Fibroblast of lung (primary cell): ENCODE measurements around the gene UBE3C.

Experiments used
- CTCF ChIP-seq, 2 donors: IDR thresholded peaks in 1 of 2; conservative IDR thresholded peaks in 1 of 2; 1 replicate in 1 of 2; 2 replicates in 1 of 2; pipeline ENCODE4 v1.5.1; 2011 to 2012; ENCODE audit warnings: low read length in 2 of 2, control low read depth in 1 of 2, inconsistent platforms in 1 of 2, low read depth in 1 of 2, mild to moderate bottlenecking in 1 of 2
- EZH2 ChIP-seq: IDR thresholded peaks from 2 replicates; pipeline ENCODE4 v1.5.1; 2012; ENCODE audit warnings: low read length, control low read depth, mild to moderate bottlenecking; ENCODE audit errors: missing control alignments

GRCh38 chr7:157117796-157118195 lies 20.9 kb upstream of the UBE3C start:
- TF ChIP-seq CTCF (conservative IDR thresholded peaks at IDR 0.05 in 1 of 2, IDR thresholded peaks at IDR 0.05 in 1 of 2; ENCODE audit: low read depth in 1 of 2, low read length in 2 of 2) (no peak), EZH2 (no peak)
